ENCODE results near the gene S100A9.
A peak's percentile ranks its signal among the peaks of the same experiment; 100 is the strongest.

Gene S100A9

GRCh38 chr1:153370146-153370545, 12.5 kb downstream of the S100A9 start:
- H3K4me3 ChIP-seq (ENCODE audit: low read length), result no peak overlapping the region
- no peak for DNase-seq (ENCODE audit: low read depth)
- TF ChIP-seq, protein P1, sequence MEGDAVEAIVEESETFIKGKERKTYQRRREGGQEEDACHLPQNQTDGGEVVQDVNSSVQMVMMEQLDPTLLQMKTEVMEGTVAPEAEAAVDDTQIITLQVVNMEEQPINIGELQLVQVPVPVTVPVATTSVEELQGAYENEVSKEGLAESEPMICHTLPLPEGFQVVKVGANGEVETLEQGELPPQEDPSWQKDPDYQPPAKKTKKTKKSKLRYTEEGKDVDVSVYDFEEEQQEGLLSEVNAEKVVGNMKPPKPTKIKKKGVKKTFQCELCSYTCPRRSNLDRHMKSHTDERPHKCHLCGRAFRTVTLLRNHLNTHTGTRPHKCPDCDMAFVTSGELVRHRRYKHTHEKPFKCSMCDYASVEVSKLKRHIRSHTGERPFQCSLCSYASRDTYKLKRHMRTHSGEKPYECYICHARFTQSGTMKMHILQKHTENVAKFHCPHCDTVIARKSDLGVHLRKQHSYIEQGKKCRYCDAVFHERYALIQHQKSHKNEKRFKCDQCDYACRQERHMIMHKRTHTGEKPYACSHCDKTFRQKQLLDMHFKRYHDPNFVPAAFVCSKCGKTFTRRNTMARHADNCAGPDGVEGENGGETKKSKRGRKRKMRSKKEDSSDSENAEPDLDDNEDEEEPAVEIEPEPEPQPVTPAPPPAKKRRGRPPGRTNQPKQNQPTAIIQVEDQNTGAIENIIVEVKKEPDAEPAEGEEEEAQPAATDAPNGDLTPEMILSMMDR (conservative IDR thresholded peaks at IDR 0.05; ENCODE audit: low read depth, low read length), result no peak

- no peak overlapping the region for H3K4me3 ChIP-seq (ENCODE audit: low read length)
- no peak for DNase-seq (ENCODE audit: low read depth)
- TF ChIP-seq, protein P1 (conservative IDR thresholded peaks at IDR 0.05; ENCODE audit: low read depth, low read length), result no peak
Observed at GRCh38 chr1:153371231-153371630, 13.6 kb downstream of the S100A9 start.

DNA sequence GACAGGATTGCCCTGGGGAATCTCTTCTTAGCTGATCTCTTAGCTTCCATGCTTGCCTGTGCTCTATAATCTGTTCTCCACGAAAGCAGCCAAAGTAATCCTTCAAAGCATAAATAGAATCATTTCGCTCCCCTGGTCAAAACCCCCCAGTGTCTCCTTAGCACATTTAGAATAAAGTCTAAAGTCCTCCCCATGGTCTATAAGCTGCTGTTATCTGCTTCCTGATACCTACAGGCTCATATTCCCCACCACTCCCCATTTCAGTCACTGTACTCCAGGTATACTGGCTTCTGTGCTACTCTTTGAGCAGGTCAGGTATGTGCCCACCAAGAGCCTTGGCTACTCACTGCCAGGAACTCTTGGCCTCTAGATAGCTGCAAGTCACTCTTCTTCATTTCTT, 14.9 kb downstream of the S100A9 start:
- TF ChIP-seq, protein P1 (conservative IDR thresholded peaks at IDR 0.05; ENCODE audit: low read depth, low read length), result no peak
- no peak for DNase-seq (ENCODE audit: low read depth)
- H3K4me3 ChIP-seq (ENCODE audit: low read length), result no peak overlapping the region

GRCh38 chr1:153374071-153374470, 16.4 kb downstream of the S100A9 start:
- no peak for DNase-seq (ENCODE audit: low read depth)
- no peak overlapping the region for H3K4me3 ChIP-seq (ENCODE audit: low read length)
- TF ChIP-seq, protein P1 (conservative IDR thresholded peaks at IDR 0.05; ENCODE audit: low read depth, low read length), result no peak

GRCh38 chr1:153375511-153375910, 17.9 kb downstream of the S100A9 start, which contains the start of gene S100A12:
Gene S100A12 (minus strand): TSS chr1:153375621. CDS start chr1:153374592, 1,029 bp downstream.
- peak; percentile 59 for DNase-seq (ENCODE audit: low read depth)
- H3K4me3 ChIP-seq (ENCODE audit: low read length), result no peak within 1 kb of the TSS
- TF ChIP-seq, protein P1 (conservative IDR thresholded peaks at IDR 0.05; ENCODE audit: low read depth, low read length), result no peak

GRCh38 chr1:153379591-153379990, 21.9 kb downstream of the S100A9 start:
- H3K4me3 ChIP-seq (ENCODE audit: low read length), result no peak overlapping the region
- no peak for DNase-seq (ENCODE audit: low read depth)
- TF ChIP-seq, protein P1 (conservative IDR thresholded peaks at IDR 0.05; ENCODE audit: low read depth, low read length), result no peak

- TF ChIP-seq, protein P1 (conservative IDR thresholded peaks at IDR 0.05; ENCODE audit: low read depth, low read length), result no peak
- no peak for DNase-seq (ENCODE audit: low read depth)
Observed at GRCh38 chr1:153380711-153381110, 23.1 kb downstream of the S100A9 start.

More at GRCh38 chr1:153380711-153381110, 23.1 kb downstream of the S100A9 start:
- no peak overlapping the region for H3K4me3 ChIP-seq (ENCODE audit: low read length)

Data from retinal pigment epithelial cell (primary cell).